GM12892 (cell line): ENCODE measurements around the gene ALG5.

Source experiments
- POLR2A ChIP-seq: IDR thresholded peaks from 2 replicates; pipeline ENCODE4 v1.6.1; 2011; ENCODE audit warnings: low read depth, low read length, control low read depth
- POLR2AphosphoS5 ChIP-seq: IDR thresholded peaks from 2 replicates; pipeline ENCODE4 v1.6.1; 2011; ENCODE audit warnings: low read depth, low read length, control low read depth
- TAF1 ChIP-seq: IDR thresholded peaks from 2 replicates; pipeline ENCODE4 v1.6.1; 2011; ENCODE audit warnings: low read depth, mild to moderate bottlenecking, control low read depth, low read length, borderline replicate concordance

DNA sequence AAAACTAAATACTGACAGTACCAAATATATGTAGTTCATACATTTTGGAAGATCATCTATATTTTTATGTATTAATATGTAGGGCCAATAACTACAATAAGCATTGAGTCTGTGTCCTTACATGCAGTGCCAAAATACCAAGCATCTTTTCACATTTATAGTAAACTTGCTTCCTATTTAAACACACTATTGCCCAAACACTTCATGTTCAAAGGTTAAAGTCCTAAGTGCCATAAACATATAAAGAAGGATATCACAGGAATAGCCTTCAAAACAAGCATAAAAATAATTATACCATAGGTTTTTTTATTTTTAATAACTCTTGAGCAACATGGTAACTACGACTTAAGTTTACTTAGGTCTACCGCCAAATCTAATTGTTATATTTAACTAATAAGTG lies 28.5 kb upstream of the ALG5 start:
- TF ChIP-seq POLR2A (no peak), POLR2AphosphoS5 (no peak), TAF1 (no peak)
